MCF 10A (cell line): ENCODE measurements around the gene ABHD3. TPM values are rescaled to one million over a fixed set of nuclear protein-coding genes. Genes with fewer than 3 reads are reported as not detected.
"Not testable (repeated sequence)": the region's sequence is repeated elsewhere in the genome, so short reads cannot be mapped to it uniquely, and the experiment has no call there.

Source experiments
- BruUV-seq: library from RNA; stranded (reverse); fragments of 400-500 nt; replicated peaks from 2 replicates; lab custom pipeline; 2021; lab: Mats Ljungman, UMichigan
- CTCF ChIA-PET: fragments of 300-600 bp; sonication (Branson Sonifier 250); formaldehyde crosslinking; extraction: SDS; loops from one replicate; lab custom pipeline; 2021; ENCODE audit warnings: antibody characterized with exemption, inconsistent platforms; lab: Yijun Ruan, JAX
- POLR2A ChIA-PET: fragments of 300-600, 350-650 bp; sonication (Branson Sonifier 250); formaldehyde crosslinking; extraction: SDS; loops from one replicate; lab custom pipeline; 2020; ENCODE audit warnings: antibody characterized with exemption, inconsistent platforms; lab: Yijun Ruan, JAX
- DNase-seq: peaks from one replicate; pipeline ENCODE4 v3.0.0-alpha.2; 2018; ENCODE audit not compliant: unreplicated experiment
- H3K27ac Mint-ChIP-seq: one replicate; pipeline ENCODE4 v1.8.0; 2022; ENCODE audit warnings: mild to moderate bottlenecking, low read depth, mixed read lengths; ENCODE audit not compliant: unreplicated experiment
- H3K27me3 Mint-ChIP-seq: one replicate; pipeline ENCODE4 v1.8.0; 2022; ENCODE audit warnings: mixed read lengths; ENCODE audit not compliant: insufficient read depth, unreplicated experiment
- H3K36me3 Mint-ChIP-seq: one replicate; pipeline ENCODE4 v1.8.0; 2022; ENCODE audit warnings: mild to moderate bottlenecking, moderate library complexity, mixed read lengths; ENCODE audit not compliant: insufficient read depth, unreplicated experiment
- H3K4me1 Mint-ChIP-seq: one replicate; pipeline ENCODE4 v1.8.0; 2022; ENCODE audit warnings: mixed read lengths; ENCODE audit not compliant: insufficient read depth, unreplicated experiment
- H3K4me3 Mint-ChIP-seq: one replicate; pipeline ENCODE4 v1.8.0; 2022; ENCODE audit warnings: mild to moderate bottlenecking, moderate library complexity, mixed read lengths; ENCODE audit not compliant: unreplicated experiment
- H3K9me3 Mint-ChIP-seq: one replicate; pipeline ENCODE4 v1.8.0; 2022; ENCODE audit warnings: mixed read lengths; ENCODE audit not compliant: unreplicated experiment
- CTCF ChIP-seq: fragments of 200-600 bp; IDR thresholded peaks from one replicate; pipeline ENCODE4 v1.8.0; 2022; ENCODE audit warnings: antibody characterized with exemption, mild to moderate bottlenecking; ENCODE audit not compliant: unreplicated experiment
- intact Hi-C: fragments of 100-400 bp; cut with micrococcal nuclease; formaldehyde crosslinking; loops from 2 replicates; pipeline ENCODE4 v1.14.1; 2022
- total RNA-seq: library from RNA; stranded (reverse); gene quantifications from 2 replicates; pipeline ENCODE4 v1.2.3, GENCODE V29; 2022

Gene ABHD3
- total RNA-seq, 1 experiment from 2014 or later, result 2.9 TPM

- Mint-ChIP-seq H3K4me1 (peaks cover 15% of the 10 kb centered on the region), H3K4me3 (peak overlapping the region; percentile 87), H3K36me3 (peaks cover 5% of the 10 kb centered on the region), H3K27ac (peak overlapping the region; percentile 69), H3K27me3 (no peaks in the 10 kb centered on the region), H3K9me3 (peaks cover 7% of the 10 kb centered on the region)
- intact Hi-C loops, result no loop called here
- DNase-seq, result no peak
- CTCF ChIA-PET, result interaction anchor here (0.5 kb wide), 1 partner anchor 1194 kb away, joined by 6 read pairs; no protein-coding TSS in a partner anchor
- BruUV-seq, result no TSS peak
- POLR2A ChIA-PET, result interaction anchor here (1.3 to 5.5 kb wide), 9 partner anchors 10 to 144 kb away, joined by 3 to 97 read pairs (median 9); partner anchors contain the start of genes ABHD3, ESCO1 and SNRPD1
- no peak for TF ChIP-seq CTCF
Observed at GRCh38 chr18:21741312-21741561, 36.7 kb upstream of the ABHD3 start.

- Mint-ChIP-seq H3K36me3 (peaks cover 3% of the 10 kb centered on the region), H3K4me1 (peaks cover 15% of the 10 kb centered on the region), H3K27ac (peak within 1 kb of the TSS; percentile 96), H3K4me3 (peak within 1 kb of the TSS; percentile 87), H3K27me3 (no peaks in the 10 kb centered on the region), H3K9me3 (peaks cover 10% of the 10 kb centered on the region)
- DNase-seq, result peak; percentile 97
- CTCF ChIA-PET, result interaction anchor here (0.5 to 1.4 kb wide), 3 partner anchors 10 to 1195 kb away, joined by 3 to 6 read pairs (median 3); no protein-coding TSS in a partner anchor
- intact Hi-C loops, result loop anchor here (1.0 kb wide), 2 partner anchors 36 to 140 kb away; partner anchors contain the start of genes ABHD3 and ESCO1
- no peak for TF ChIP-seq CTCF
- POLR2A ChIA-PET, result interaction anchor here (0.6 to 5.5 kb wide), 21 partner anchors 9 to 151 kb away, joined by 3 to 97 read pairs (median 4); partner anchors contain the start of genes ABHD3, ESCO1 and SNRPD1
- BruUV-seq, result no TSS peak
Observed at GRCh38 chr18:21740538-21741311, 36.2 kb upstream of the ABHD3 start, which contains the start of gene MIB1. Gene MIB1, plus strand, starts transcription at chr18:21740792. Its CDS starts 792 bp downstream, at chr18:21741584.

- no peak for DNase-seq
- BruUV-seq, result TSS peak; percentile 77
- no peaks in the 10 kb centered on the region for H3K36me3 Mint-ChIP-seq
- H3K9me3 Mint-ChIP-seq, result peaks cover 10% of the 10 kb centered on the region
- no peak for TF ChIP-seq CTCF
- H3K27me3 Mint-ChIP-seq, result no peaks in the 10 kb centered on the region
- peaks cover 15% of the 10 kb centered on the region for H3K4me1 Mint-ChIP-seq
- H3K4me3 Mint-ChIP-seq, result peak overlapping the region; percentile 87
- CTCF ChIA-PET, result interaction anchor here (0.5 to 1.4 kb wide), 3 partner anchors 10 to 86 kb away, joined by 3 to 8 read pairs (median 3); no protein-coding TSS in a partner anchor
- intact Hi-C loops, result loop anchor here (1.0 kb wide), 2 partner anchors 36 to 140 kb away; partner anchors contain the start of genes ABHD3 and ESCO1
- peak overlapping the region; percentile 96 for H3K27ac Mint-ChIP-seq
- POLR2A ChIA-PET, result interaction anchor here (0.6 to 5.5 kb wide), 22 partner anchors 9 to 150 kb away, joined by 3 to 97 read pairs (median 4); partner anchors contain the start of genes ABHD3, ESCO1 and SNRPD1
Observed at GRCh38 chr18:21739604-21740537, 35.3 kb upstream of the ABHD3 start.

- H3K4me3 Mint-ChIP-seq, H3K27me3 Mint-ChIP-seq, BruUV-seq, DNase-seq, H3K36me3 Mint-ChIP-seq, H3K27ac Mint-ChIP-seq, CTCF ChIA-PET, H3K4me1 Mint-ChIP-seq, intact Hi-C loops: not testable (repeated sequence)
- POLR2A ChIA-PET, result interaction anchor here (1.0 to 1.2 kb wide), 2 partner anchors 32 to 137 kb away, joined by 3 to 4 read pairs; partner anchors contain the start of genes ABHD3 and ESCO1
- H3K9me3 Mint-ChIP-seq, result peaks cover 10% of the 10 kb centered on the region
Observed at GRCh38 chr18:21736926-21737325, 32.4 kb upstream of the ABHD3 start.
